ENCODE results near the gene MST1. TPM values are rescaled to one million over a fixed set of nuclear protein-coding genes. Genes with fewer than 3 reads are reported as not detected.

The MST1 gene
- total RNA-seq, 4 donors from 2014 or later = 0.89 to 7.3 (median 4.4) TPM

GRCh38 chr3:49655731-49656285 lies 33.5 kb downstream of the MST1 start:
- Histone ChIP-seq H3K36me3 (no peaks in the 10 kb centered on the region), H3K27me3 (peaks cover 15% of the 10 kb centered on the region), H3K4me3 (no peak overlapping the region), H3K27ac (no peak overlapping the region), H3K9me3 (no peaks in the 10 kb centered on the region), H3K4me1 (peaks cover 0 to 5% (median 0%) of the 10 kb centered on the region in 3 donors)
- TF ChIP-seq CTCF (IDR thresholded peaks at IDR 0.05) (no peak), EP300 (IDR thresholded peaks at IDR 0.05) (no peak), POLR2A (IDR thresholded peaks at IDR 0.05) (no peak), POLR2AphosphoS5 (IDR thresholded peaks at IDR 0.05) (no peak)
- 97 to 100% methylated on average over 5 of the region's 19 CpGs for whole genome bisulfite sequencing, 2 donors (ENCODE audit: low coverage in 1 of 2)
- no peak for ATAC-seq

GRCh38 chr3:49654955-49655556 lies 34.2 kb downstream of the MST1 start:
- ATAC-seq = no peak
- TF ChIP-seq CTCF (IDR thresholded peaks at IDR 0.05) = no peak
- no peak for TF ChIP-seq POLR2AphosphoS5 (IDR thresholded peaks at IDR 0.05)
- TF ChIP-seq EP300 (IDR thresholded peaks at IDR 0.05) = no peak
- TF ChIP-seq POLR2A (IDR thresholded peaks at IDR 0.05) = no peak
- no peak overlapping the region for H3K4me3 ChIP-seq
- H3K27me3 ChIP-seq = peaks cover 15% of the 10 kb centered on the region
- H3K9me3 ChIP-seq = no peaks in the 10 kb centered on the region
- H3K27ac ChIP-seq = no peak overlapping the region
- no peaks in the 10 kb centered on the region for H3K36me3 ChIP-seq
- peaks cover 0 to 5% (median 0%) of the 10 kb centered on the region in 3 donors for H3K4me1 ChIP-seq
- WGBS, 2 donors (ENCODE audit: low coverage in 1 of 2) = 100% methylated on average over 1 of the region's 10 CpGs; no CpG with 5 or more reads in 1 of the 2 donors

DNA sequence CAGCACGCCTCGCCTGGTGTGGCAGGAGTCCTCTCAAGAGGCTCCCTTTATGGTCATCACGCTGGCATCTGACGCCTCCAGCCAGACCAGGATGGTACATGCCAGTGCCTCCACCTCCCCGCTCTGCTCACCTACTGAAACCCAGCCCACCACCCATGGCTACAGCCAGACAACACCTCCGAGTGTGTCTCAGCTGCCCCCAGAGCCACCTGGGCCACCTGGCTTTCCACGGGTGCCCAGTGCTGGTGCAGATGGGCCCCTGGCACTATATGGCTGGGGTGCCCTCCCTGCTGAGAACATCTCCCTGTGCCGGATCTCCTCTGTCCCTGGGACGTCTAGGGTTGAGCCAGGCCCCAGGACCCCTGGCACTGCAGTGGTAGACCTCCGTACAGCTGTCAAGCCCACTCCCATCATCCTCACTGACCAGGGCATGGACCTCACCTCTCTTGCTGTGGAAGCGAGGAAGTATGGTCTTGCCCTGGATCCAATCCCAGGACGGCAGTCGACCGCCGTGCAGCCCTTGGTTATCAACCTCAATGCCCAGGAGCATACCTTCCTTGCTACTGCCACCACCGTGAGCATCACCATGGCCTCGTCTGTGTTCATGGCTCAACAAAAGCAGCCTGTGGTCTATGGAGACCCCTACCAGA lies 35.0 kb downstream of the MST1 start:
- Histone ChIP-seq H3K27me3 (peaks cover 15% of the 10 kb centered on the region), H3K36me3 (no peaks in the 10 kb centered on the region), H3K9me3 (no peaks in the 10 kb centered on the region), H3K27ac (no peak overlapping the region), H3K4me1 (peaks cover 0 to 5% (median 0%) of the 10 kb centered on the region in 3 donors), H3K4me3 (no peak overlapping the region)
- TF ChIP-seq EP300 (IDR thresholded peaks at IDR 0.05) (no peak), CTCF (IDR thresholded peaks at IDR 0.05) (no peak)
- no peak for ATAC-seq
- no CpG with 5 or more reads among the region's 17 CpGs for WGBS, 2 donors (ENCODE audit: low coverage in 1 of 2)

- WGBS, 2 donors (ENCODE audit: low coverage in 1 of 2) = 60 to 83% methylated on average over 1 of the region's 8 CpGs
- ATAC-seq = no peak
- H3K36me3 ChIP-seq = no peaks in the 10 kb centered on the region
- no peak for TF ChIP-seq CTCF (IDR thresholded peaks at IDR 0.05)
- no peak for TF ChIP-seq EP300 (IDR thresholded peaks at IDR 0.05)
- TF ChIP-seq POLR2A (IDR thresholded peaks at IDR 0.05) = no peak
- no peak for TF ChIP-seq POLR2AphosphoS5 (IDR thresholded peaks at IDR 0.05)
- peaks cover 0 to 5% (median 0%) of the 10 kb centered on the region in 3 donors for H3K4me1 ChIP-seq
- H3K9me3 ChIP-seq = no peaks in the 10 kb centered on the region
- no peak overlapping the region for H3K27ac ChIP-seq
- peaks cover 15% of the 10 kb centered on the region for H3K27me3 ChIP-seq
- no peak overlapping the region for H3K4me3 ChIP-seq
Observed at GRCh38 chr3:49653621-49654020, 35.7 kb downstream of the MST1 start.
